Lung (tissue), 12 donors: ENCODE measurements around the gene DCTD. TPM values are rescaled to one million over a fixed set of nuclear protein-coding genes. Genes with fewer than 3 reads are reported as not detected.

Source experiments
- ATAC-seq: fragments of 200-7000 bp; cut with Tn5 transposase; one replicate; pipeline ENCODE4 v1.9.1; 2020; ENCODE audit warnings: moderate number of reproducible peaks; ENCODE audit not compliant: insufficient read depth, low FRiP score
- DNase-seq, 3 donors: peaks; one replicate each; pipeline ENCODE4 v3.0.0-alpha.2; 2013 to 2017
- H3K27ac ChIP-seq, 2 donors: one replicate each; pipeline ENCODE4 v1.5.1; 2013; ENCODE audit warnings: mild to moderate bottlenecking in 2 of 2, moderate library complexity in 2 of 2, control low read depth in 1 of 2, inconsistent platforms in 1 of 2, low read depth in 1 of 2, low read length in 1 of 2
- H3K27me3 ChIP-seq, 3 donors: one replicate each; pipeline ENCODE4 v1.5.1; 2013; ENCODE audit warnings: low read length in 2 of 3; ENCODE audit not compliant: control insufficient read depth in 3 of 3, insufficient read depth in 3 of 3
- H3K36me3 ChIP-seq, 4 donors: one replicate each; pipeline ENCODE4 v1.5.1; 2013; ENCODE audit warnings: low read length in 4 of 4, mild to moderate bottlenecking in 1 of 4, moderate library complexity in 1 of 4; ENCODE audit not compliant: control insufficient read depth in 4 of 4, insufficient read depth in 4 of 4
- H3K4me1 ChIP-seq, 5 donors: one replicate each; pipeline ENCODE4 v1.5.1; 2013; ENCODE audit warnings: low read length in 5 of 5, mild to moderate bottlenecking in 2 of 5, moderate library complexity in 1 of 5; ENCODE audit not compliant: control insufficient read depth in 5 of 5, insufficient read depth in 5 of 5
- H3K4me3 ChIP-seq: one replicate; pipeline ENCODE4 v1.5.1; 2013; ENCODE audit warnings: mild to moderate bottlenecking, control low read depth, moderate library complexity
- H3K9ac ChIP-seq, 2 donors: one replicate each; pipeline ENCODE4 v1.5.1; 2013; ENCODE audit warnings: low read length in 2 of 2, control low read depth in 1 of 2; ENCODE audit not compliant: insufficient read depth in 1 of 2
- H3K9me3 ChIP-seq, 4 donors: one replicate each; pipeline ENCODE4 v1.5.1; 2013; ENCODE audit warnings: low read length in 3 of 4, mild to moderate bottlenecking in 1 of 4, moderate library complexity in 1 of 4; ENCODE audit not compliant: control insufficient read depth in 4 of 4, insufficient read depth in 3 of 4
- WGBS, 2 donors: extraction: QIAGEN DNeasy Blood & Tissue Kit; methylation state at CpG; one replicate each; pipeline ENCODE4 v1.1.7; 2013; 5-methylcytosine and 5-hydroxymethylcytosine counted together
- polyA plus RNA-seq, 2 donors: library from polyadenylated mRNA; stranded (reverse); fragments of 200-250 nt; gene quantifications; one replicate each; pipeline ENCODE4 v1.2.1, GENCODE V29; 2013
- total RNA-seq, 2 donors: library from RNA; depleted of rRNA in 1 of 2; stranded (reverse); fragments of >200 nt in 1 of 2; gene quantifications; one replicate each; pipeline ENCODE4 v1.2.1, GENCODE V29; 2014 to 2021
- TF ChIP-seq, protein P1 (sequence below): IDR thresholded peaks from 2 replicates; pipeline ENCODE4 v1.5.1; 2012; ENCODE audit warnings: mild to moderate bottlenecking; ENCODE audit errors: control extremely low read depth, extremely low read depth
- donor health status: control.
- donor health status: control.
- donor health status: Bipolar disorder and iron deficiency.
- donor health status: healthy.
- donor health status: DM: yes; HTN: yes; CAD: no.

Gene DCTD
- total and polyA plus RNA-seq, 4 donors, result 52.6 to 80.4 (median 68.3) TPM

DNA sequence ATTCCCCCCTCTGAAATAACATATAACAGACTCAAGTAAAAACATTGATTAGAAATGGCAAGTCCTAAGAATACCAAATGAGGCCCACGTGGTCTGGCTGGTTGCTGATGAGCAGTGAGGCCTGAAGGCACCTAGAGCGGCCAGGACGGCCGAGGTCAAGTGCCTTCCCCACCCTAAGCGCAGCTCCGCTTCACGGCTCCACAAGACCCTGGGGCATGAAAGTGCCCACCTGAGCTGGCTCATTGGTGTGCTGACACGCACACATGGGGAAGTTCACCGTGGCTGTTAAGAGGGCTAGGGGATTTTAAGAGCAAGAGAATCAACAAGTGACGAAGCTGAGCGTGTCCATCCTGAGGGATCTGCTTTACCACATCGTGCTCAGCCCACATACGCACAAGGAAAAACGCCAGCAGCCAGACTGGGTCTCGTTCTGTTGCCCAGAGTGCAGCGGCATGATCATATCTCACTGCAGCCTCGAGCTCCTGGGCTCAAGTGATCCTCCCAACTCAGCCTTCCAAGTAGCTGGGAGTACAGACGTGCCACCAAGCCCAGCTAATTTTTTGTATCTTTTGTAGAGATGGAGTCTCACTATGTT, 22.4 kb downstream of the DCTD start:
- ATAC-seq, result no peak
- Histone ChIP-seq H3K9me3 (no peaks in the 10 kb centered on the region), H3K36me3 (peaks cover 12 to 41% (median 24%) of the 10 kb centered on the region in 4 donors), H3K4me3 (no peak overlapping the region), H3K27ac (no peak overlapping the region), H3K9ac (no peak overlapping the region), H3K4me1 (peaks cover 0 to 8% (median 0%) of the 10 kb centered on the region in 5 donors), H3K27me3 (no peaks in the 10 kb centered on the region)
- DNase-seq, result no peak
- TF ChIP-seq, protein P1, sequence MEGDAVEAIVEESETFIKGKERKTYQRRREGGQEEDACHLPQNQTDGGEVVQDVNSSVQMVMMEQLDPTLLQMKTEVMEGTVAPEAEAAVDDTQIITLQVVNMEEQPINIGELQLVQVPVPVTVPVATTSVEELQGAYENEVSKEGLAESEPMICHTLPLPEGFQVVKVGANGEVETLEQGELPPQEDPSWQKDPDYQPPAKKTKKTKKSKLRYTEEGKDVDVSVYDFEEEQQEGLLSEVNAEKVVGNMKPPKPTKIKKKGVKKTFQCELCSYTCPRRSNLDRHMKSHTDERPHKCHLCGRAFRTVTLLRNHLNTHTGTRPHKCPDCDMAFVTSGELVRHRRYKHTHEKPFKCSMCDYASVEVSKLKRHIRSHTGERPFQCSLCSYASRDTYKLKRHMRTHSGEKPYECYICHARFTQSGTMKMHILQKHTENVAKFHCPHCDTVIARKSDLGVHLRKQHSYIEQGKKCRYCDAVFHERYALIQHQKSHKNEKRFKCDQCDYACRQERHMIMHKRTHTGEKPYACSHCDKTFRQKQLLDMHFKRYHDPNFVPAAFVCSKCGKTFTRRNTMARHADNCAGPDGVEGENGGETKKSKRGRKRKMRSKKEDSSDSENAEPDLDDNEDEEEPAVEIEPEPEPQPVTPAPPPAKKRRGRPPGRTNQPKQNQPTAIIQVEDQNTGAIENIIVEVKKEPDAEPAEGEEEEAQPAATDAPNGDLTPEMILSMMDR, result no peak
- WGBS, 2 donors, result 94 to 97% methylated on average over 18 of the region's 18 CpGs

DNA sequence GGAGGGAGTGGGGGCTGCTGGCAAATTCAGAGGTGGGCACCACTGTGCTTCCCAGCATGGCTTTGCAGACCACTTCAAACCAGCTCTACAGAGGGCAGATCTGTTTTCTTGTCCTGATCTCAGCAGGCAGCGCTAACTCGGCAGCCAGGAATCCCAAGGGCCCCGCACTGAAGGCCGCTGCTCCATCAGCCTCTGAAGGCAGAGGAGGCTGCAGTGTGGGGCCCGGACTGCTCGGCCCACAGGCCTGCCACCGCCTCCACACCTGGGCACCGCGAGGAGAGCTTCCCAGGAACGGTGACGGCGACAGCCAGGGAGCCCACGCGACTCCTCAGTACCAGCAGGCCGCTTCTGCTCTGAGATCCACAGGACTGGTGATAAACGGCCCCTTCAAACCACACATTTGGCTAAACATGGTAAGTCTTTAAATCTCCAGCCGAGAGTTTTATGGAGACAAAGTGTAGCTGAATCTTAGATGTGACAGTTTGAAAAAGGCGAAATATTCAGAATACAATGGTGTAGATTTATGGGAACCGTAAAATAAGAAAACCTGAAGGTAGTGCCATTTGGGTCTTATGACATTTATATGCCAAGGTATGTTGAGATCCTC, 23.6 kb downstream of the DCTD start:
- TF ChIP-seq, protein P1, result no peak
- Histone ChIP-seq H3K9me3 (no peaks in the 10 kb centered on the region), H3K27ac (no peak overlapping the region), H3K4me3 (no peak overlapping the region), H3K36me3 (peaks cover 12 to 39% (median 26%) of the 10 kb centered on the region in 4 donors), H3K27me3 (no peaks in the 10 kb centered on the region), H3K9ac (no peak overlapping the region), H3K4me1 (peaks cover 0 to 8% (median 0%) of the 10 kb centered on the region in 5 donors)
- ATAC-seq (no peak), DNase-seq (no peak)
- WGBS, 2 donors, result 95 to 96% methylated on average over 19 of the region's 19 CpGs

- Histone ChIP-seq H3K36me3 (peaks cover 12 to 39% (median 28%) of the 10 kb centered on the region in 4 donors), H3K27ac (no peak overlapping the region), H3K27me3 (no peaks in the 10 kb centered on the region), H3K4me3 (no peak overlapping the region), H3K9me3 (no peaks in the 10 kb centered on the region), H3K4me1 (peaks cover 0 to 7% (median 0%) of the 10 kb centered on the region in 5 donors), H3K9ac (no peak overlapping the region)
- ATAC-seq (no peak), DNase-seq (no peak)
- TF ChIP-seq, protein P1, result no peak
- WGBS, 2 donors, result 96% methylated on average over 6 of the region's 6 CpGs
Measured at GRCh38 chr4:182893047-182893446, 24.1 kb downstream of the DCTD start.
